ENCODE measurements around the gene SNX17.
"Not testable (repeated sequence)": the region's sequence is repeated elsewhere in the genome, so short reads cannot be mapped to it uniquely, and the experiment has no call there.

SNX17 gene

GRCh38 chr2:27398962-27399361, 28.5 kb downstream of the SNX17 start:
- no peak for DNase-seq (ENCODE audit: low read depth in 3 of 3, low spot score in 1 of 3)

GRCh38 chr2:27400348-27401135, 30.1 kb downstream of the SNX17 start:
- DNase-seq (ENCODE audit: low read depth in 3 of 3, low spot score in 1 of 3) = no peak

- no peak for DNase-seq (ENCODE audit: low read depth in 3 of 3, low spot score in 1 of 3)
Observed at GRCh38 chr2:27407798-27408491, 37.5 kb downstream of the SNX17 start.

- no peak for DNase-seq (ENCODE audit: low read depth in 3 of 3, low spot score in 1 of 3)
Observed at GRCh38 chr2:27408601-27409320, 38.3 kb downstream of the SNX17 start.

GRCh38 chr2:27409321-27410073, 39.1 kb downstream of the SNX17 start, which contains the start of gene PPM1G:
Gene PPM1G, minus strand, starts transcription at chr2:27409591. Its CDS starts 169 bp downstream, at chr2:27409422.
- peak; percentile 87 to 97 (median 93) for DNase-seq (ENCODE audit: low read depth in 3 of 3, low spot score in 1 of 3)

GRCh38 chr2:27412419-27413152, 42.2 kb downstream of the SNX17 start:
- no peak for DNase-seq (ENCODE audit: low read depth in 3 of 3, low spot score in 1 of 3)

- DNase-seq (ENCODE audit: low read depth in 3 of 3, low spot score in 1 of 3) = no peak
Observed at GRCh38 chr2:27416151-27416550, 45.7 kb downstream of the SNX17 start.

GRCh38 chr2:27420996-27421395, 50.6 kb downstream of the SNX17 start:
- no peak for DNase-seq (ENCODE audit: low read depth in 3 of 3, low spot score in 1 of 3)

GRCh38 chr2:27421660-27422250, 51.3 kb downstream of the SNX17 start:
- DNase-seq (ENCODE audit: low read depth in 3 of 3, low spot score in 1 of 3) = no peak

- no peak for DNase-seq (ENCODE audit: low read depth in 3 of 3, low spot score in 1 of 3)
Observed at GRCh38 chr2:27422958-27423357, 52.5 kb downstream of the SNX17 start.

GRCh38 chr2:27425039-27425438, 54.6 kb downstream of the SNX17 start:
- DNase-seq (ENCODE audit: low read depth in 3 of 3, low spot score in 1 of 3) = not testable (repeated sequence)

Measured in stimulated activated CD4-positive, alpha-beta T cell treated with anti-CD3 and anti-CD28 coated beads, TNF-alpha, amount 100 ng/mL, for 1 hour (primary cell).